ENCODE results near the gene SYNDIG1L. TPM values are rescaled to one million over a fixed set of nuclear protein-coding genes. Genes with fewer than 3 reads are reported as not detected.

Gene SYNDIG1L
- total RNA-seq, 1 experiment from 2014 or later = 0.33 TPM

GRCh38 chr14:74463697-74464096 lies 37.7 kb upstream of the SYNDIG1L start:
- Histone ChIP-seq H2BK5ac (ENCODE audit: insufficient read length, low read length) (no peak overlapping the region), H4K8ac (replicated peaks; ENCODE audit: insufficient read length, low read depth, low read length) (no peak overlapping the region), H4K20me1 (ENCODE audit: control insufficient read depth, insufficient read depth, insufficient read length) (no peaks in the 10 kb centered on the region), H3K23me2 (ENCODE audit: insufficient read length, low read depth, low read length, poor library complexity, severe bottlenecking) (no peaks in the 10 kb centered on the region), H3K9ac (ENCODE audit: extremely low read depth, insufficient read length, low read length) (no peak overlapping the region), H3K56ac (ENCODE audit: insufficient read length, low read depth, low read length) (no peak overlapping the region), H3K4me2 (ENCODE audit: insufficient read depth, insufficient read length, low read length) (no peak overlapping the region), H3K18ac (ENCODE audit: insufficient read length, low read depth, low read length) (no peak overlapping the region), H3K79me1 (ENCODE audit: insufficient read depth, low read depth, low read length, poor library complexity, severe bottlenecking) (no peaks in the 10 kb centered on the region), H2AFZ (ENCODE audit: low read length) (no peak overlapping the region), H3T11ph (ENCODE audit: low read length) (no peak overlapping the region), H3K27ac (ENCODE audit: insufficient read length, low read depth, low read length) (no peak overlapping the region), H2BK15ac (ENCODE audit: low read depth, low read length) (no peak overlapping the region), H2AK5ac (ENCODE audit: insufficient read length, low read length) (no peak overlapping the region), H3K79me2 (ENCODE audit: insufficient read depth, low read length) (no peaks in the 10 kb centered on the region), H3K4me1 (ENCODE audit: insufficient read depth, low read length) (no peaks in the 10 kb centered on the region), H2BK20ac (ENCODE audit: low read depth, low read length, poor library complexity, severe bottlenecking) (no peak overlapping the region), H3K14ac (ENCODE audit: insufficient read depth, low read length) (no peak overlapping the region), H3K27me3 (ENCODE audit: insufficient read depth, low read length) (no peaks in the 10 kb centered on the region), H3K9me3 (ENCODE audit: control insufficient read depth, low read depth, low read length) (no peaks in the 10 kb centered on the region), H2BK120ac (ENCODE audit: low read depth, low read length, poor library complexity, severe bottlenecking) (no peak overlapping the region), H3K23ac (ENCODE audit: insufficient read length, low read depth, low read length) (no peak overlapping the region), H3K4ac (ENCODE audit: low read depth, low read length) (no peak overlapping the region), H4K91ac (ENCODE audit: insufficient read length, low read depth, low read length) (no peak overlapping the region), H4K5ac (ENCODE audit: insufficient read length, low read depth, low read length) (no peak overlapping the region), H2BK12ac (ENCODE audit: insufficient read length, low read depth, low read length) (no peak overlapping the region)
- H3K27ac Mint-ChIP-seq = no peak overlapping the region
- DNase-seq = no peak
- peaks cover 1% of the 10 kb centered on the region; the same call in 1 of the 2 replicates for H3K27me3 Mint-ChIP-seq (ENCODE audit: low read depth)
- TF ChIP-seq CTCF (conservative IDR thresholded peaks at IDR 0.05) = no peak
- no peak overlapping the region for H3K4me3 Mint-ChIP-seq
- H3K4me1 Mint-ChIP-seq = peaks cover 4 to 22% of the 10 kb centered on the region in 2 experiments
- WGBS (ENCODE audit: extremely low coverage, insufficient read length, low lambda C conversion rate) = no CpG with 5 or more reads among the region's 5 CpGs
- no peaks in the 10 kb centered on the region for H3K9me3 Mint-ChIP-seq
- no peaks in the 10 kb centered on the region for H3K36me3 Mint-ChIP-seq (ENCODE audit: insufficient read depth in 1 of 3, low read depth in 3 of 3)
